Vagina (tissue), 2 donors: ENCODE results near the gene SGO1. TPM values are rescaled to one million over a fixed set of nuclear protein-coding genes. Genes with fewer than 3 reads are reported as not detected.

ENCODE experiments used
- DNase-seq, 2 donors: peaks; one replicate each; pipeline ENCODE4 v3.0.0-alpha.2; 2017; ENCODE audit errors: extremely low spot score in 2 of 2
- H3K27ac ChIP-seq: fragments of 200-600 bp; sonication (generic); one replicate; pipeline ENCODE4 v1.5.1; 2019
- H3K27me3 ChIP-seq: fragments of 200-600 bp; sonication (generic); one replicate; pipeline ENCODE4 v1.5.1; 2019
- H3K36me3 ChIP-seq, 2 donors: fragments of 200-600 bp; sonication (generic); one replicate each; pipeline ENCODE4 v1.5.1; 2017 to 2019
- H3K4me1 ChIP-seq: fragments of 200-600 bp; sonication (generic); one replicate; pipeline ENCODE4 v1.5.1; 2019
- H3K4me3 ChIP-seq, 2 donors: fragments of 200-600 bp; sonication (generic); 1 replicate in 1 of 2; 2 replicates in 1 of 2; pipeline ENCODE4 v1.5.1; 2016 to 2019
- H3K9me3 ChIP-seq: fragments of 200-600 bp; sonication (generic); one replicate; pipeline ENCODE4 v1.5.1; 2019
- POLR2A ChIP-seq, 2 donors: fragments of 450-650 bp; IDR thresholded peaks; one replicate each; pipeline ENCODE4 v1.6.1; 2017; ENCODE audit warnings: antibody characterized with exemption in 2 of 2, mild to moderate bottlenecking in 2 of 2, moderate library complexity in 2 of 2
- POLR2AphosphoS5 ChIP-seq, 2 donors: sonication (generic); formaldehyde crosslinking; IDR thresholded peaks; one replicate each; pipeline ENCODE4 v1.9.0; 2017; ENCODE audit warnings: antibody characterized with exemption in 2 of 2, mild to moderate bottlenecking in 2 of 2, low read depth in 1 of 2; ENCODE audit not compliant: insufficient read depth in 1 of 2
- intact Hi-C: fragments of 100-400 bp; cut with DNase I; formaldehyde crosslinking; loops from one replicate; pipeline ENCODE4 v1.15.1; 2023
- microRNA-seq: library from miRNA; unstranded; fragments of <30 nt; microRNA quantifications from one replicate; pipeline ENCODE4, GENCODE V29; 2017; ENCODE audit warnings: borderline number of aligned reads, borderline replicate concordance
- small RNA-seq: library from RNA; depleted of rRNA; stranded (forward); fragments of <200 nt; gene quantifications from one replicate; pipeline ENCODE3, GENCODE V24; 2016
- total RNA-seq: library from RNA; depleted of rRNA; stranded (reverse); fragments of >200 nt; gene quantifications from one replicate; pipeline ENCODE4 v1.2.3, GENCODE V29; 2016
- TF ChIP-seq, protein P1 (sequence below), 3 experiments: fragments of 450-650 bp in 2 of 3; fragments of 200-600 bp in 1 of 3; sonication (generic) in 1 of 3; IDR thresholded peaks; one replicate each; pipeline ENCODE4 v1.5.1; 2017 to 2019; ENCODE audit warnings: antibody characterized with exemption in 3 of 3, mild to moderate bottlenecking in 2 of 3, moderate library complexity in 2 of 3

The SGO1 gene
- total RNA-seq, 1 donor from 2014 or later = 10.8 TPM

GRCh38 chr3:20125289-20125688 is 60.7 kb downstream of the SGO1 start:
- DNase-seq = no peak
- Histone ChIP-seq H3K27ac (no peak overlapping the region), H3K27me3 (no peaks in the 10 kb centered on the region), H3K9me3 (no peaks in the 10 kb centered on the region), H3K4me1 (no peaks in the 10 kb centered on the region), H3K4me3 (no peak overlapping the region), H3K36me3 (peaks cover 0 to 49% of the 10 kb centered on the region in 2 donors)
- TF ChIP-seq, protein P1, sequence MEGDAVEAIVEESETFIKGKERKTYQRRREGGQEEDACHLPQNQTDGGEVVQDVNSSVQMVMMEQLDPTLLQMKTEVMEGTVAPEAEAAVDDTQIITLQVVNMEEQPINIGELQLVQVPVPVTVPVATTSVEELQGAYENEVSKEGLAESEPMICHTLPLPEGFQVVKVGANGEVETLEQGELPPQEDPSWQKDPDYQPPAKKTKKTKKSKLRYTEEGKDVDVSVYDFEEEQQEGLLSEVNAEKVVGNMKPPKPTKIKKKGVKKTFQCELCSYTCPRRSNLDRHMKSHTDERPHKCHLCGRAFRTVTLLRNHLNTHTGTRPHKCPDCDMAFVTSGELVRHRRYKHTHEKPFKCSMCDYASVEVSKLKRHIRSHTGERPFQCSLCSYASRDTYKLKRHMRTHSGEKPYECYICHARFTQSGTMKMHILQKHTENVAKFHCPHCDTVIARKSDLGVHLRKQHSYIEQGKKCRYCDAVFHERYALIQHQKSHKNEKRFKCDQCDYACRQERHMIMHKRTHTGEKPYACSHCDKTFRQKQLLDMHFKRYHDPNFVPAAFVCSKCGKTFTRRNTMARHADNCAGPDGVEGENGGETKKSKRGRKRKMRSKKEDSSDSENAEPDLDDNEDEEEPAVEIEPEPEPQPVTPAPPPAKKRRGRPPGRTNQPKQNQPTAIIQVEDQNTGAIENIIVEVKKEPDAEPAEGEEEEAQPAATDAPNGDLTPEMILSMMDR (IDR thresholded peaks at IDR 0.05) = no peak
- no peak for TF ChIP-seq POLR2AphosphoS5 (IDR thresholded peaks at IDR 0.05; ENCODE audit: insufficient read depth in 1 of 2, low read depth in 1 of 2)
- no peak for TF ChIP-seq POLR2A (IDR thresholded peaks at IDR 0.05)
- intact Hi-C loops = no loop called here

DNA sequence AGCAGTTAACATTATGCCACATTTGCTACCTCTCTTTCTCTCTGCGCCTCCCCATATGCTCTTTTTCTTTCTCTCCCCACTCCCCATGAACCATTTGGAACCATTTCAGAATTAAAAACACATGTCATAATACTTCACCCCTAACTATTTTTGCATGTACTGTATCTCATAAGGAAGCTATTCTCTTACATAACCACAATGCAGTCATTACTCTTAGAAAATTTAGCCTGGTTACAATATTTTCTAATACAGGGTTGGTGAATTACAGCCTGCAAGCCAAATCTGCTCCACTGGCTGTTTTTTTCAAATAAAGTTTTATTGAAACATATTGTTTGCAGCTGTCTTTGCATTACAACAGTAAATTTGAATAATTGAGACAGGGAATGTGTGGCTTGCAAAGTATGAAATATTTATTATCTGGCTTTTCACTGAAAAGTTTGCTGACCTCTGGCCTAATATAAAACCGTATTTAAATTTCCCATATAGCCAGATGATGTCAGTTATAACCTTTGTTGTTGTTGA is 62.8 kb downstream of the SGO1 start:
- no peak for DNase-seq
- H3K27ac ChIP-seq = no peak overlapping the region
- TF ChIP-seq, protein P1 (IDR thresholded peaks at IDR 0.05) = no peak
- TF ChIP-seq POLR2AphosphoS5 (IDR thresholded peaks at IDR 0.05; ENCODE audit: insufficient read depth in 1 of 2, low read depth in 1 of 2) (no peak), POLR2A (IDR thresholded peaks at IDR 0.05) (no peak)
- no peaks in the 10 kb centered on the region for H3K4me1 ChIP-seq
- H3K36me3 ChIP-seq = peaks cover 0 to 51% of the 10 kb centered on the region in 2 donors
- intact Hi-C loops = no loop called here
- no peaks in the 10 kb centered on the region for H3K9me3 ChIP-seq
- H3K4me3 ChIP-seq = no peak overlapping the region
- H3K27me3 ChIP-seq = no peaks in the 10 kb centered on the region

DNA sequence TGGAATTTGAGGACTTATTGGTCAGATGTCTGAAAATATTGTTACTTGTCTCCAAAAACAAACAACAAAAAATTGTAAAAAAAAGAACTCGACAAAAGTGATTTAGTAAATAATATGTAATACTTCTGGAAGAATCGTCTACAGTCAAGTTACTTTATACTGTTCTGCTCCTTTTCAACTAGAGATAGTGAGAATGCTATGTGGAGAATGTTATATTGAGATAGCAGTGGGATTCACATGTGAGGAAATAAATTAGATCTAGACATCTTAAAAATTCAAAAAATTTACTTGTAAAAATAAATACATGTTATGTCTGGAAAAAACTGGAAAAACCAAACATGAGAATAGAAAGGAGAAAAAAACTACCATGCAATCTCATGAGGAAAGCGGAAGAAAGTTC is 64.9 kb downstream of the SGO1 start:
- TF ChIP-seq POLR2AphosphoS5 (IDR thresholded peaks at IDR 0.05; ENCODE audit: insufficient read depth in 1 of 2, low read depth in 1 of 2) (no peak), POLR2A (IDR thresholded peaks at IDR 0.05) (no peak)
- TF ChIP-seq, protein P1 (IDR thresholded peaks at IDR 0.05) = no peak
- Histone ChIP-seq H3K27ac (no peak overlapping the region), H3K36me3 (peaks cover 0 to 42% of the 10 kb centered on the region in 2 donors)

More for the DNA sequence above, 64.9 kb downstream of the SGO1 start:
- intact Hi-C loops = no loop called here
- Histone ChIP-seq H3K4me3 (no peak overlapping the region), H3K27me3 (no peaks in the 10 kb centered on the region), H3K9me3 (no peaks in the 10 kb centered on the region), H3K4me1 (no peaks in the 10 kb centered on the region)
- DNase-seq = no peak

Small RNA genes lying within 50 kb of the gene (microRNA-seq; reads per million reads assigned to microRNA genes)
- not detected for gene MIR3135A

Small RNA genes lying within 50 kb of the gene (small RNA-seq; reads per million reads assigned to genes)
- gene MIR3135A = not detected

Other genes with a start within 250 kb of the SGO1 start
- 55.7 TPM for gene RAB5A, start 239.1 kb downstream of the SGO1 start, total RNA-seq
- not detected for gene PP2D1, start 173.9 kb downstream of the SGO1 start, total RNA-seq
- 41.0 TPM for gene KAT2B, start 145.8 kb downstream of the SGO1 start, total RNA-seq